Measurements from ENCODE around the gene ZBTB4.

Gene ZBTB4

DNA sequence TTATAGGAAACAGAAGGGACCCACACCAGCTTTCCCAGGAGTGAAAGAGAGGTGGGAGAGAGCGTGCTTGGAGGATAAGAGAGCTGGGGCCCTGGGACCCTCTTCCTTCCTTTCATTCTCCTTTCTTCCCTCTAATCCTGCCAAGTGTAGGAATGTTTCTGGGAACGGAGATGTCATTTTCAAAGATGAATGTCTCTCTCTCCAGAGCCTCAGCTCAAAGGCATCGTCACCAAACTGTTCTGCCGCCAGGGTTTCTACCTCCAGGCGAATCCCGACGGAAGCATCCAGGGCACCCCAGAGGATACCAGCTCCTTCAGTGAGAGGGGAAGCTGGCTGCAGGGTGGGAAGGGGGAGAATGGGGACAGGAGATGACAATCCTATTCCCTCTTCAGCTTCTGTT lies 38.2 kb downstream of the ZBTB4 start:
- Histone ChIP-seq H3K79me2 (ENCODE audit: insufficient read depth, low read length) (peaks cover 5% of the 10 kb centered on the region), H3K9me3 (ENCODE audit: insufficient read depth, low read length, severe bottlenecking) (no peaks in the 10 kb centered on the region), H3K27me3 (ENCODE audit: insufficient read depth, low read length, poor library complexity) (peaks cover 2% of the 10 kb centered on the region), H2AFZ (ENCODE audit: low read depth, low read length) (no peak overlapping the region), H3K36me3 (ENCODE audit: insufficient read depth, low read length) (peaks cover 3% of the 10 kb centered on the region; the same call in 1 of the 2 replicates), H3K4me3 (ENCODE audit: low read depth in 1 of 2, low read length in 2 of 2) (no peak overlapping the region), H3K27ac (ENCODE audit: low read length) (no peak overlapping the region), H4K20me1 (ENCODE audit: insufficient read depth, low read length) (no peaks in the 10 kb centered on the region), H3K9ac (ENCODE audit: low read depth, low read length) (no peak overlapping the region), H3K4me1 (ENCODE audit: insufficient read depth, low read length) (peaks cover 19% of the 10 kb centered on the region), H3K4me2 (ENCODE audit: insufficient read depth, low read length) (no peak overlapping the region)
- DNase-seq, result no peak
- no peak for TF ChIP-seq CTCF (IDR thresholded peaks at IDR 0.05; ENCODE audit: borderline replicate concordance, extremely low read depth, low read length, poor library complexity, severe bottlenecking)
- TF ChIP-seq EZH2 (IDR thresholded peaks at IDR 0.05; ENCODE audit: borderline replicate concordance, low read depth, low read length, severe bottlenecking), result no peak
- ATAC-seq (ENCODE audit: insufficient read depth, low read depth), result no peak

GRCh38 chr17:7440834-7441195 lies 38.6 kb downstream of the ZBTB4 start:
- peaks cover 4% of the 10 kb centered on the region; the same call in 1 of the 2 replicates for H3K36me3 ChIP-seq (ENCODE audit: insufficient read depth, low read length)
- H4K20me1 ChIP-seq (ENCODE audit: insufficient read depth, low read length), result no peaks in the 10 kb centered on the region
- peaks cover 23% of the 10 kb centered on the region for H3K4me1 ChIP-seq (ENCODE audit: insufficient read depth, low read length)
- H3K4me2 ChIP-seq (ENCODE audit: insufficient read depth, low read length), result no peak overlapping the region
- ATAC-seq (ENCODE audit: insufficient read depth, low read depth) (no peak), DNase-seq (no peak)
- no peaks in the 10 kb centered on the region for H3K9me3 ChIP-seq (ENCODE audit: insufficient read depth, low read length, severe bottlenecking)
- no peak overlapping the region for H2AFZ ChIP-seq (ENCODE audit: low read depth, low read length)
- peaks cover 2% of the 10 kb centered on the region for H3K27me3 ChIP-seq (ENCODE audit: insufficient read depth, low read length, poor library complexity)
- H3K79me2 ChIP-seq (ENCODE audit: insufficient read depth, low read length), result peaks cover 10% of the 10 kb centered on the region
- no peak overlapping the region for H3K4me3 ChIP-seq (ENCODE audit: low read depth in 1 of 2, low read length in 2 of 2)
- TF ChIP-seq EZH2 (IDR thresholded peaks at IDR 0.05; ENCODE audit: borderline replicate concordance, low read depth, low read length, severe bottlenecking) (no peak), CTCF (IDR thresholded peaks at IDR 0.05; ENCODE audit: borderline replicate concordance, extremely low read depth, low read length, poor library complexity, severe bottlenecking) (no peak)
- H3K27ac ChIP-seq (ENCODE audit: low read length), result no peak overlapping the region
- H3K9ac ChIP-seq (ENCODE audit: low read depth, low read length), result no peak overlapping the region

DNA sequence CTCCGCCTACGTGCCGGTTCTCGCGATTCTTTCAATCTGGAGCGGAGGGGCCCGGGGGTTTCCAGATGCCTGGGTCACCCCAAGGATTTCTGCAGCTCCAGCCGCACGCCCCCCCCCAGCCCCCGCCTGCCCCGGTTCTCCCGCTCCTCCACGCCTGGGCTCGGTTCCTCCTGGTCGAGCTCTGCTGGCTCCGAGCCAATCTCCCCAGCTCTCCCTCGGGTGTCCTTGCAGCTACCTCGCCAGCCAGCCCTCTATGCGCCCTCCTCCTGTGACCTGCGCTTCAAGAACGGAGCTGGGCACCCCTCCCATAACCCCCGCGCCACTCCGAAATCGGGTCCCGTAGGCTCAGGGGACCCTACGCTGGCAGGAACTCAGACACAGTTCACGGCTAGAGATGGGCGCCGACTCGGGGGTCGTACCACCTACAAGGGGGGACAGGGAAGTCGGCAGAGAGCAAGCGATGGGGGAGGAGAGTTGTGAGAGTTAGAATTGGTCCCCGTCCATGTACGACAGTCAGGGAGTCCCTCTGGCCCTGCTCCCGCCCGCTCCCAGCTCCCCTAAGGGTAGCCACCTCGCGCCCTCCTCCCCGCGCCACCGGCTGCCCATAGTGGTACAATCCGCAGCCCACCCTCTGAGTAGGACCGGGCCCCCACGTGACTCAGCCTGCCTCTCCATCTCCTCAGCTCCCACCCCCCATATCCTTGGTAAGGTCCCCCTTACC lies 39.2 kb downstream of the ZBTB4 start:
- ATAC-seq (ENCODE audit: insufficient read depth, low read depth) (no peak), DNase-seq (no peak)
- Histone ChIP-seq H3K27ac (ENCODE audit: low read length) (no peak overlapping the region), H3K27me3 (ENCODE audit: insufficient read depth, low read length, poor library complexity) (no peaks in the 10 kb centered on the region), H3K36me3 (ENCODE audit: insufficient read depth, low read length) (peaks cover 4% of the 10 kb centered on the region; the same call in 1 of the 2 replicates), H2AFZ (ENCODE audit: low read depth, low read length) (no peak overlapping the region), H3K9me3 (ENCODE audit: insufficient read depth, low read length, severe bottlenecking) (no peaks in the 10 kb centered on the region), H3K4me3 (ENCODE audit: low read depth in 1 of 2, low read length in 2 of 2) (no peak overlapping the region), H3K9ac (ENCODE audit: low read depth, low read length) (no peak overlapping the region), H3K4me2 (ENCODE audit: insufficient read depth, low read length) (no peak overlapping the region), H3K79me2 (ENCODE audit: insufficient read depth, low read length) (peaks cover 15% of the 10 kb centered on the region), H3K4me1 (ENCODE audit: insufficient read depth, low read length) (peaks cover 26% of the 10 kb centered on the region), H4K20me1 (ENCODE audit: insufficient read depth, low read length) (no peaks in the 10 kb centered on the region)
- TF ChIP-seq EZH2 (IDR thresholded peaks at IDR 0.05; ENCODE audit: borderline replicate concordance, low read depth, low read length, severe bottlenecking) (no peak), CTCF (IDR thresholded peaks at IDR 0.05; ENCODE audit: borderline replicate concordance, extremely low read depth, low read length, poor library complexity, severe bottlenecking) (no peak)
